Effector memory CD8-positive, alpha-beta T cell (primary cell): ENCODE data around the gene RARA.

Source experiments
- ATAC-seq: fragments of 150-1000 bp; cut with Tn5 transposase; replicated peaks from 2 replicates; pipeline ENCODE4 v1.10.0; 2021; ENCODE audit warnings: mild to moderate bottlenecking, moderate library complexity
- DNase-seq, 3 experiments: peaks; one replicate each; pipeline ENCODE4 v3.0.0; 2021
- H3K27ac Mint-ChIP-seq, 2 donors: one replicate each; pipeline ENCODE4 v1.8.0; 2022; ENCODE audit warnings: mild to moderate bottlenecking in 2 of 2, mixed read lengths in 2 of 2, moderate library complexity in 2 of 2
- H3K27me3 Mint-ChIP-seq, 2 donors: one replicate each; pipeline ENCODE4 v1.8.0; 2022; ENCODE audit warnings: mixed read lengths in 2 of 2
- H3K36me3 Mint-ChIP-seq: one replicate; pipeline ENCODE4 v1.8.0; 2022; ENCODE audit warnings: mild to moderate bottlenecking, moderate library complexity, mixed read lengths; ENCODE audit not compliant: insufficient read depth
- H3K4me1 Mint-ChIP-seq, 2 donors: one replicate each; pipeline ENCODE4 v1.8.0; 2022; ENCODE audit warnings: low read depth in 2 of 2, mixed read lengths in 2 of 2
- H3K4me3 Mint-ChIP-seq, 2 donors: one replicate each; pipeline ENCODE4 v1.8.0; 2022; ENCODE audit warnings: mild to moderate bottlenecking in 2 of 2, mixed read lengths in 2 of 2, moderate library complexity in 2 of 2
- H3K9me3 Mint-ChIP-seq, 2 donors: one replicate each; pipeline ENCODE4 v1.8.0; 2022; ENCODE audit warnings: mixed read lengths in 2 of 2
- total RNA-seq, 9 experiments: gene quantifications; one replicate each; lab custom pipeline; 2026; lab: John Stamatoyannopoulos, UW

The RARA gene
- 54.0 to 131 (median 87.4) reads per million in 9 experiments for total RNA-seq

GRCh38 chr17:40309031-40309948, at the start of gene RARA:
Gene RARA (plus strand): TSS chr17:40309180. CDS start chr17:40331219, 22,039 bp downstream.
- Mint-ChIP-seq H3K4me1 (peaks cover 26 to 51% of the 10 kb centered on the region in 2 donors), H3K9me3 (no peaks in the 10 kb centered on the region), H3K27me3 (no peaks in the 10 kb centered on the region), H3K27ac (peak within 1 kb of the TSS in 1 of 2 donors; percentile 84), H3K4me3 (no peak within 1 kb of the TSS), H3K36me3 (peaks cover 14% of the 10 kb centered on the region)
- no peak for DNase-seq
- ATAC-seq, result peak; percentile 42

GRCh38 chr17:40259505-40259904, 49.5 kb upstream of the RARA start:
- Mint-ChIP-seq H3K27me3 (no peaks in the 10 kb centered on the region), H3K27ac (peak overlapping the region; percentile 10 to 83), H3K9me3 (no peaks in the 10 kb centered on the region), H3K36me3 (peaks cover 78% of the 10 kb centered on the region), H3K4me1 (peaks cover 5 to 7% of the 10 kb centered on the region in 2 donors), H3K4me3 (no peak overlapping the region)
- no peak for DNase-seq
- no peak for ATAC-seq

GRCh38 chr17:40260528-40260927, 48.5 kb upstream of the RARA start:
- Mint-ChIP-seq H3K27ac (no peak overlapping the region), H3K36me3 (peaks cover 81% of the 10 kb centered on the region), H3K4me1 (peaks cover 6 to 7% of the 10 kb centered on the region in 2 donors), H3K9me3 (no peaks in the 10 kb centered on the region), H3K27me3 (no peaks in the 10 kb centered on the region), H3K4me3 (no peak overlapping the region)
- no peak for DNase-seq
- ATAC-seq, result no peak

- Mint-ChIP-seq H3K36me3 (peaks cover 49% of the 10 kb centered on the region), H3K9me3 (no peaks in the 10 kb centered on the region), H3K27me3 (no peaks in the 10 kb centered on the region), H3K27ac (no peak overlapping the region), H3K4me1 (peaks cover 1 to 4% of the 10 kb centered on the region in 2 donors), H3K4me3 (no peak overlapping the region)
- ATAC-seq (no peak), DNase-seq (no peak)
These were observed 44.4 kb upstream of the RARA start for GRCh38 chr17:40264458-40265185.

GRCh38 chr17:40265337-40265736, 43.6 kb upstream of the RARA start:
- DNase-seq, result no peak
- no peak for ATAC-seq
- peaks cover 44% of the 10 kb centered on the region for H3K36me3 Mint-ChIP-seq
- H3K9me3 Mint-ChIP-seq, result no peaks in the 10 kb centered on the region
- H3K4me3 Mint-ChIP-seq, result no peak overlapping the region
- H3K4me1 Mint-ChIP-seq, result peaks cover 1 to 4% of the 10 kb centered on the region in 2 donors
- H3K27me3 Mint-ChIP-seq, result no peaks in the 10 kb centered on the region
- no peak overlapping the region for H3K27ac Mint-ChIP-seq

- H3K27me3 Mint-ChIP-seq, result no peaks in the 10 kb centered on the region
- peaks cover 1 to 2% of the 10 kb centered on the region in 2 donors for H3K4me1 Mint-ChIP-seq
- H3K36me3 Mint-ChIP-seq, result peaks cover 41% of the 10 kb centered on the region
- H3K4me3 Mint-ChIP-seq, result no peak overlapping the region
- DNase-seq (no peak), ATAC-seq (no peak)
- H3K27ac Mint-ChIP-seq, result no peak overlapping the region
- H3K9me3 Mint-ChIP-seq, result no peaks in the 10 kb centered on the region
These were observed 42.1 kb upstream of the RARA start for GRCh38 chr17:40266882-40267281.

GRCh38 chr17:40268141-40268712, 40.8 kb upstream of the RARA start:
- Mint-ChIP-seq H3K27ac (no peak overlapping the region), H3K27me3 (no peaks in the 10 kb centered on the region), H3K4me3 (no peak overlapping the region)

GRCh38 chr17:40278414-40278813, 30.6 kb upstream of the RARA start:
- DNase-seq, result no peak
- H3K27me3 Mint-ChIP-seq, result no peaks in the 10 kb centered on the region
- peaks cover 73% of the 10 kb centered on the region for H3K36me3 Mint-ChIP-seq
- peaks cover 2 to 4% of the 10 kb centered on the region in 2 donors for H3K4me1 Mint-ChIP-seq
- H3K9me3 Mint-ChIP-seq, result no peaks in the 10 kb centered on the region
- no peak overlapping the region for H3K4me3 Mint-ChIP-seq
- H3K27ac Mint-ChIP-seq, result peak overlapping the region; percentile 32 to 80
- no peak for ATAC-seq

More at GRCh38 chr17:40268141-40268712, 40.8 kb upstream of the RARA start:
- Mint-ChIP-seq H3K9me3 (no peaks in the 10 kb centered on the region), H3K4me1 (peaks cover 0 to 5% of the 10 kb centered on the region in 2 donors), H3K36me3 (peaks cover 42% of the 10 kb centered on the region)
- ATAC-seq (no peak), DNase-seq (no peak)

- H3K4me3 Mint-ChIP-seq, result no peak overlapping the region
- ATAC-seq (no peak), DNase-seq (no peak)
- no peaks in the 10 kb centered on the region for H3K9me3 Mint-ChIP-seq
- no peaks in the 10 kb centered on the region for H3K27me3 Mint-ChIP-seq
- peaks cover 11 to 12% of the 10 kb centered on the region in 2 donors for H3K4me1 Mint-ChIP-seq
- H3K27ac Mint-ChIP-seq, result no peak overlapping the region
- peaks cover 68% of the 10 kb centered on the region for H3K36me3 Mint-ChIP-seq
These were observed 29.6 kb upstream of the RARA start for GRCh38 chr17:40279402-40279801.

- H3K27ac Mint-ChIP-seq, result peak overlapping the region; percentile 79 to 82
- ATAC-seq (peak; percentile 21), DNase-seq (no peak)
- H3K9me3 Mint-ChIP-seq, result no peaks in the 10 kb centered on the region
- peaks cover 11 to 12% of the 10 kb centered on the region in 2 donors for H3K4me1 Mint-ChIP-seq
- peak overlapping the region in 1 of 2 donors; percentile 1 for H3K4me3 Mint-ChIP-seq
- H3K27me3 Mint-ChIP-seq, result no peaks in the 10 kb centered on the region
- H3K36me3 Mint-ChIP-seq, result peaks cover 48% of the 10 kb centered on the region
These were observed 27.3 kb upstream of the RARA start for GRCh38 chr17:40281663-40282062.

GRCh38 chr17:40283662-40284061, 25.3 kb upstream of the RARA start:
- DNase-seq (peak in 2 of 3 experiments; percentile 9 to 21), ATAC-seq (peak; percentile 25)
- H3K36me3 Mint-ChIP-seq, result peaks cover 34% of the 10 kb centered on the region
- no peaks in the 10 kb centered on the region for H3K27me3 Mint-ChIP-seq
- peak overlapping the region in 1 of 2 donors; percentile 0 for H3K4me3 Mint-ChIP-seq
- H3K4me1 Mint-ChIP-seq, result peaks cover 20 to 24% of the 10 kb centered on the region in 2 donors
- no peaks in the 10 kb centered on the region for H3K9me3 Mint-ChIP-seq
- peak overlapping the region; percentile 77 to 85 for H3K27ac Mint-ChIP-seq

- H3K9me3 Mint-ChIP-seq, result no peaks in the 10 kb centered on the region
- H3K27me3 Mint-ChIP-seq, result no peaks in the 10 kb centered on the region
- DNase-seq (no peak), ATAC-seq (no peak)
- H3K4me3 Mint-ChIP-seq, result peak overlapping the region in 1 of 2 donors; percentile 0
- peaks cover 23 to 24% of the 10 kb centered on the region in 2 donors for H3K4me1 Mint-ChIP-seq
- peak overlapping the region; percentile 77 to 85 for H3K27ac Mint-ChIP-seq
- H3K36me3 Mint-ChIP-seq, result peaks cover 29% of the 10 kb centered on the region
These were observed 24.8 kb upstream of the RARA start for GRCh38 chr17:40284085-40284713.

- H3K27ac Mint-ChIP-seq, result no peak overlapping the region
These were observed 22.5 kb upstream of the RARA start for GRCh38 chr17:40286473-40286872.

More at GRCh38 chr17:40286473-40286872, 22.5 kb upstream of the RARA start:
- Mint-ChIP-seq H3K27me3 (no peaks in the 10 kb centered on the region), H3K4me3 (no peak overlapping the region), H3K36me3 (peaks cover 14% of the 10 kb centered on the region), H3K4me1 (peaks cover 23 to 24% of the 10 kb centered on the region in 2 donors), H3K9me3 (no peaks in the 10 kb centered on the region)
- ATAC-seq (no peak), DNase-seq (no peak)
